IMR-90 (cell line): ENCODE measurements around the gene NEGR1. TPM values are rescaled to one million over a fixed set of nuclear protein-coding genes. Genes with fewer than 3 reads are reported as not detected.
A peak's percentile ranks its signal among the peaks of the same experiment; 100 is the strongest.

Experiments
- ATAC-seq: fragments of 200-7000 bp; cut with Tn5 transposase; 2 replicates; pipeline ENCODE4 v1.9.1; 2020; ENCODE audit warnings: low read depth, mild to moderate bottlenecking, moderate library complexity
- BruUV-seq: library from RNA; stranded (reverse); fragments of 400-500 nt; replicated peaks from 2 replicates; lab custom pipeline; 2021; lab: Mats Ljungman, UMichigan
- CTCF ChIA-PET: fragments of 300-600 bp; formaldehyde crosslinking; extraction: SDS; loops from one replicate; lab custom pipeline; 2021; ENCODE audit warnings: antibody characterized with exemption; lab: Yijun Ruan, JAX
- POLR2A ChIA-PET: fragments of 300-600 bp; sonication (Branson Sonifier 250); formaldehyde crosslinking; loops from one replicate; lab custom pipeline; 2022; ENCODE audit warnings: antibody characterized with exemption; ENCODE audit not compliant: unreplicated experiment; lab: Charles Lee
- DNase-seq: peaks from one replicate; pipeline ENCODE4 v3.0.0; 2013
- H2AFZ ChIP-seq: replicated peaks from 2 replicates; pipeline ENCODE3; 2013; ENCODE audit warnings: low read length, mild to moderate bottlenecking; ENCODE audit not compliant: poor library complexity
- H2AK5ac ChIP-seq: 2 replicates; pipeline ENCODE4 v1.6.1; 2013; ENCODE audit warnings: low read depth, low read length, inconsistent platforms
- H2AK9ac ChIP-seq: replicated peaks from 2 replicates; pipeline ENCODE3; 2013; ENCODE audit warnings: mild to moderate bottlenecking, low read depth, low read length, moderate library complexity; ENCODE audit not compliant: poor library complexity
- H2BK120ac ChIP-seq: 2 replicates; pipeline ENCODE4 v1.6.1; 2013; ENCODE audit warnings: low read depth, low read length, inconsistent platforms
- H2BK15ac ChIP-seq: 3 replicates; pipeline ENCODE4 v1.6.1; 2013; ENCODE audit warnings: low read depth, low read length, inconsistent platforms
- H2BK20ac ChIP-seq: 2 replicates; pipeline ENCODE4 v1.6.1; 2013; ENCODE audit warnings: low read depth, mild to moderate bottlenecking, inconsistent platforms, low read length, moderate library complexity
- H2BK5ac ChIP-seq: 2 replicates; pipeline ENCODE4 v1.6.1; 2013; ENCODE audit warnings: mild to moderate bottlenecking, low read depth, low read length, inconsistent platforms; ENCODE audit not compliant: poor library complexity, severe bottlenecking
- H3K14ac ChIP-seq: replicated peaks from 2 replicates; pipeline ENCODE4 v1.6.1; 2013; ENCODE audit warnings: low read depth, low read length, inconsistent platforms
- H3K18ac ChIP-seq: 2 replicates; pipeline ENCODE4 v1.6.1; 2013; ENCODE audit warnings: low read depth, low read length, control low read depth
- H3K23ac ChIP-seq: 2 replicates; pipeline ENCODE4 v1.6.1; 2013; ENCODE audit warnings: low read depth, low read length, inconsistent platforms
- H3K27ac ChIP-seq: 2 replicates; pipeline ENCODE4 v1.5.1; 2013; ENCODE audit warnings: mild to moderate bottlenecking, control low read depth, low read length; ENCODE audit not compliant: insufficient read depth
- H3K27me3 ChIP-seq: 2 replicates; pipeline ENCODE4 v1.6.1; 2013; ENCODE audit warnings: low read length; ENCODE audit not compliant: control insufficient read depth, insufficient read depth
- H3K36me3 ChIP-seq: 2 replicates; pipeline ENCODE4 v1.6.1; 2013; ENCODE audit warnings: low read length, mixed read lengths; ENCODE audit not compliant: control insufficient read depth, insufficient read depth
- H3K4ac ChIP-seq: 2 replicates; pipeline ENCODE4 v1.6.1; 2013; ENCODE audit warnings: low read depth, low read length, inconsistent platforms
- H3K4me1 ChIP-seq: 2 replicates; pipeline ENCODE4 v1.6.1; 2013; ENCODE audit warnings: low read length, mixed read lengths; ENCODE audit not compliant: control insufficient read depth, insufficient read depth
- H3K4me2 ChIP-seq: 2 replicates; pipeline ENCODE4 v1.6.1; 2013; ENCODE audit warnings: low read depth, mild to moderate bottlenecking, control low read depth, low read length, moderate library complexity
- H3K4me3 ChIP-seq: 2 replicates; pipeline ENCODE4 v1.5.1; 2013; ENCODE audit warnings: low read depth, mild to moderate bottlenecking, control low read depth, low read length, moderate library complexity; ENCODE audit not compliant: insufficient read depth
- H3K56ac ChIP-seq: 2 replicates; pipeline ENCODE4 v1.6.1; 2013; ENCODE audit warnings: low read length, inconsistent platforms; ENCODE audit not compliant: insufficient read depth; ENCODE audit errors: extremely low read depth
- H3K79me1 ChIP-seq, 2 experiments: 2 replicates each; pipeline ENCODE4 v1.6.1; 2013; ENCODE audit warnings: low read length in 2 of 2, inconsistent platforms in 1 of 2, low read depth in 1 of 2
- H3K9ac ChIP-seq: 2 replicates; pipeline ENCODE4 v1.6.1; 2013; ENCODE audit warnings: low read depth, low read length, control low read depth
- H3K9me1 ChIP-seq: 2 replicates; pipeline ENCODE4 v1.6.1; 2013; ENCODE audit warnings: low read length, inconsistent platforms; ENCODE audit not compliant: insufficient read depth
- H3K9me3 ChIP-seq: 2 replicates; pipeline ENCODE4 v1.6.1; 2013; ENCODE audit warnings: low read length; ENCODE audit not compliant: control insufficient read depth, insufficient read depth
- H4K20me1 ChIP-seq: 2 replicates; pipeline ENCODE4 v1.6.1; 2013; ENCODE audit warnings: low read length, inconsistent platforms; ENCODE audit not compliant: insufficient read depth
- H4K5ac ChIP-seq: 2 replicates; pipeline ENCODE4 v1.6.1; 2013; ENCODE audit warnings: mild to moderate bottlenecking, low read depth, low read length, control low read depth
- H4K8ac ChIP-seq, 2 experiments: 2 replicates each; pipeline ENCODE4 v1.6.1; 2013; ENCODE audit warnings: low read depth in 2 of 2, low read length in 2 of 2, control low read depth in 1 of 2, inconsistent platforms in 1 of 2
- H4K91ac ChIP-seq: 2 replicates; pipeline ENCODE4 v1.6.1; 2013; ENCODE audit warnings: low read depth, low read length, inconsistent platforms; ENCODE audit not compliant: insufficient read depth
- BHLHE40 ChIP-seq: fragments of 150-350 bp; IDR thresholded peaks from 2 replicates; pipeline ENCODE4 v1.6.1; 2016; ENCODE audit warnings: mild to moderate bottlenecking, low read depth, low read length
- FOS ChIP-seq: fragments of 150-350 bp; IDR thresholded peaks from 2 replicates; pipeline ENCODE4 v1.6.1; 2016; ENCODE audit warnings: low read depth, low read length
- MAFK ChIP-seq: IDR thresholded peaks from 2 replicates; pipeline ENCODE4 v1.6.1; 2012; ENCODE audit warnings: low read depth, low read length, improper control_type of control experiment
- MXI1 ChIP-seq: IDR thresholded peaks from 2 replicates; pipeline ENCODE4 v1.6.1; 2012; ENCODE audit warnings: low read depth, mild to moderate bottlenecking, low read length, moderate library complexity, borderline replicate concordance
- WGBS, 2 experiments: methylation state at CpG; one replicate each; pipeline versions ENCODE4 v1.1.5 to v1.1.7; 2013; ENCODE audit warnings: missing lambda C conversion rate in 2 of 2; ENCODE audit not compliant: insufficient read length in 1 of 2; ENCODE audit errors: extremely low coverage in 2 of 2; 5-methylcytosine and 5-hydroxymethylcytosine counted together
- dilution Hi-C: fragments of 300-500 bp; cut with HindIII; formaldehyde crosslinking; loops from one replicate; pipeline ENCODE4 v1.14.3; 2018; ENCODE audit warnings: low sequenced_read_pairs; ENCODE audit not compliant: unreplicated experiment
- in situ Hi-C: fragments of 300-500 bp; cut with MboI; formaldehyde crosslinking; loops from 3 replicates; pipeline ENCODE4 v1.14.3; 2019; ENCODE audit warnings: low sequenced_read_pairs, inconsistent platforms, mixed read lengths
- intact Hi-C: fragments of 100-400 bp; cut with micrococcal nuclease; formaldehyde crosslinking; loops from 2 replicates; pipeline ENCODE4 v1.10.0; 2022
- polyA plus RNA-seq, 3 experiments: library from polyadenylated mRNA; depleted of rRNA; stranded (reverse); fragments of >200 nt; gene quantifications; 2 replicates each; pipeline ENCODE4 v1.2.3, GENCODE V29; 2012; ENCODE audit warnings: low replicate concordance in 1 of 3
- total RNA-seq: library from RNA; depleted of rRNA; stranded (reverse); fragments of >200 nt; gene quantifications from 2 replicates; pipeline ENCODE4 v1.2.3, GENCODE V29; 2012
- TF ChIP-seq, protein P1 (sequence below): fragments of 150-350 bp; IDR thresholded peaks from 2 replicates; pipeline ENCODE4 v1.6.1; 2016; ENCODE audit warnings: low read depth, mild to moderate bottlenecking, low read length, moderate library complexity, borderline replicate concordance

NEGR1 gene
- total and polyA plus RNA-seq, 2 of the 4 experiments (the other 2 are of a cell fraction): 5.1 to 9.1 TPM

DNA sequence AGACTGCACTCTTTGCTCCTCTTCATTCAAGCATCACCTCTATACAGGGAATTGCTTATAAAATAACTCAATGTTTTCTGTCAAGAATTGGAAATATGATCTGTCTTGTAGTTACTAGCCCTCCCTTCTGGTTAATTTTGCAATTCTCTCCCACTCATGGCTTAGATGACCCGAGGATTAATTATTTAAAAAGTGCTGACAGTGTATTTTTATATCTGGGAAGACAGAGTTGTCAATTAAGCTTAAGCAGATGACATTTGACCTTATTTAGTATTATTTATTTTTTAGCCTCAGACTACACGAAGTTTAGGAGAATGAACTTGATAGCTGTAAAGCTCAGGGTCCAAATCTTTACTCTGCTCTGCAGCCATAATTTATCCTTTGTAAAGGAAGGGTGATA is 538.5 kb downstream of the NEGR1 start:
- no peak overlapping the region for H3K4me3 ChIP-seq
- no peak overlapping the region for H3K18ac ChIP-seq
- dilution Hi-C loops (no loop called here), intact Hi-C loops (no loop called here), in situ Hi-C loops (no loop called here)
- ChIA-PET CTCF (no interaction called here), POLR2A (no interaction called here)
- H3K36me3 ChIP-seq: no peaks in the 10 kb centered on the region
- H4K8ac ChIP-seq: no peak overlapping the region
- H3K79me1 ChIP-seq: no peaks in the 10 kb centered on the region
- H2BK20ac ChIP-seq: no peak overlapping the region
- H3K4ac ChIP-seq: no peak overlapping the region
- H3K14ac ChIP-seq: no peak overlapping the region
- H3K9me3 ChIP-seq: no peaks in the 10 kb centered on the region
- TF ChIP-seq BHLHE40: no peak
- TF ChIP-seq MXI1: no peak
- no peak for TF ChIP-seq FOS
- TF ChIP-seq, protein P1, sequence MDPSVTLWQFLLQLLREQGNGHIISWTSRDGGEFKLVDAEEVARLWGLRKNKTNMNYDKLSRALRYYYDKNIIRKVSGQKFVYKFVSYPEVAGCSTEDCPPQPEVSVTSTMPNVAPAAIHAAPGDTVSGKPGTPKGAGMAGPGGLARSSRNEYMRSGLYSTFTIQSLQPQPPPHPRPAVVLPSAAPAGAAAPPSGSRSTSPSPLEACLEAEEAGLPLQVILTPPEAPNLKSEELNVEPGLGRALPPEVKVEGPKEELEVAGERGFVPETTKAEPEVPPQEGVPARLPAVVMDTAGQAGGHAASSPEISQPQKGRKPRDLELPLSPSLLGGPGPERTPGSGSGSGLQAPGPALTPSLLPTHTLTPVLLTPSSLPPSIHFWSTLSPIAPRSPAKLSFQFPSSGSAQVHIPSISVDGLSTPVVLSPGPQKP: no peak
- peak; percentile 98 for TF ChIP-seq MAFK
- H2AFZ ChIP-seq: no peak overlapping the region
- no peak for DNase-seq
- H3K9ac ChIP-seq: no peak overlapping the region
- no peaks in the 10 kb centered on the region for H4K20me1 ChIP-seq
- H3K9me1 ChIP-seq: no peaks in the 10 kb centered on the region
- no peak overlapping the region for H2BK15ac ChIP-seq
- WGBS, 2 experiments: no CpG with 5 or more reads among the region's 2 CpGs
- no peak overlapping the region for H3K4me2 ChIP-seq
- H2AK9ac ChIP-seq: no peak overlapping the region
- no peak overlapping the region for H4K91ac ChIP-seq
- no peak overlapping the region for H2BK5ac ChIP-seq
- BruUV-seq: no TSS peak
- no peak overlapping the region for H2BK120ac ChIP-seq
- H4K5ac ChIP-seq: no peak overlapping the region
- H2AK5ac ChIP-seq: no peak overlapping the region
- H3K23ac ChIP-seq: no peak overlapping the region
- H3K27ac ChIP-seq: no peak overlapping the region
- no peak for ATAC-seq
- H3K4me1 ChIP-seq: no peaks in the 10 kb centered on the region
- H3K27me3 ChIP-seq: no peaks in the 10 kb centered on the region
- H3K56ac ChIP-seq: no peak overlapping the region
